HG03060 (cell line): ENCODE measurements around the gene DLEC1.
"Not testable (repeated sequence)": the region's sequence is repeated elsewhere in the genome, so short reads cannot be mapped to it uniquely, and the experiment has no call there.

Source experiments
- ATAC-seq: cut with Tn5 transposase; IDR thresholded peaks from one replicate; pipeline ENCODE4 v1.9.1; 2021; ENCODE audit warnings: low read depth, moderate number of reproducible peaks; ENCODE audit not compliant: unreplicated experiment

Gene DLEC1

GRCh38 chr3:38017445-38018295 is 21.3 kb upstream of the DLEC1 start:
- no peak for ATAC-seq

GRCh38 chr3:38018296-38019266 is 20.4 kb upstream of the DLEC1 start:
- no peak for ATAC-seq

GRCh38 chr3:38019658-38020341 is 19.2 kb upstream of the DLEC1 start:
- ATAC-seq: no peak

GRCh38 chr3:38020342-38020726 is 18.7 kb upstream of the DLEC1 start:
- ATAC-seq: no peak

- no peak for ATAC-seq
Observed at GRCh38 chr3:38021196-38021595, 17.8 kb upstream of the DLEC1 start.

- ATAC-seq: no peak
Observed at GRCh38 chr3:38022301-38022700, 16.7 kb upstream of the DLEC1 start.

GRCh38 chr3:38022896-38023709 is 15.9 kb upstream of the DLEC1 start:
- ATAC-seq: no peak

- ATAC-seq: no peak
Observed at GRCh38 chr3:38026856-38027255, 12.2 kb upstream of the DLEC1 start.

- no peak for ATAC-seq
Observed at GRCh38 chr3:38027466-38028465, 11.2 kb upstream of the DLEC1 start.

GRCh38 chr3:38028621-38029361 is 10.2 kb upstream of the DLEC1 start:
- no peak for ATAC-seq

GRCh38 chr3:38029400-38030125 is 9.4 kb upstream of the DLEC1 start, which contains the start of gene PLCD1:
Gene PLCD1, minus strand, starts transcription at chr3:38029642. Its CDS starts 103 bp downstream, at chr3:38029539.
- no peak for ATAC-seq

- no peak for ATAC-seq
Observed at GRCh38 chr3:38030126-38031021, 8.6 kb upstream of the DLEC1 start.

GRCh38 chr3:38031022-38031994 is 7.7 kb upstream of the DLEC1 start:
- no peak for ATAC-seq

GRCh38 chr3:38032328-38032865 is 6.6 kb upstream of the DLEC1 start:
- no peak for ATAC-seq

- ATAC-seq: not testable (repeated sequence)
Observed at GRCh38 chr3:38033586-38033985, 5.4 kb upstream of the DLEC1 start.
